T47D (cell line): ENCODE data around the gene C18orf54.

Source experiments
- DNase-seq, 2 experiments: peaks; one replicate each; pipeline versions ENCODE4 v3.0.0 to v3.0.0-alpha.2; 2011 to 2012; ENCODE audit warnings: low read depth in 1 of 2, low spot score in 1 of 2
- JUND ChIP-seq: IDR thresholded peaks from 2 replicates; pipeline ENCODE4 v1.6.1; 2012; ENCODE audit warnings: low read depth
- in situ Hi-C: cut with HindIII; loops from 2 replicates; pipeline ENCODE4 v1.10.0; 2016; ENCODE audit warnings: low sequenced_read_pairs, low pct_unique_long_range_greater_than_20kb

Gene C18orf54

GRCh38 chr18:54390838-54391237, 33.1 kb downstream of the C18orf54 start:
- no peak for DNase-seq
- in situ Hi-C loops = no loop called here
- no peak for TF ChIP-seq JUND

- in situ Hi-C loops = no loop called here
- peak; percentile 4 to 66 for DNase-seq
- TF ChIP-seq JUND = no peak
These were observed 34.9 kb downstream of the C18orf54 start for GRCh38 chr18:54392543-54393023.

- in situ Hi-C loops = no loop called here
- no peak for TF ChIP-seq JUND
- DNase-seq = no peak
These were observed 36.1 kb downstream of the C18orf54 start for GRCh38 chr18:54393648-54394294.

GRCh38 chr18:54396760-54397159, 39.1 kb downstream of the C18orf54 start:
- DNase-seq = no peak
- TF ChIP-seq JUND = no peak
- in situ Hi-C loops = no loop called here

GRCh38 chr18:54405290-54405689, 47.6 kb downstream of the C18orf54 start:
- in situ Hi-C loops = no loop called here
- TF ChIP-seq JUND = no peak
- no peak for DNase-seq

- no peak for DNase-seq
- no peak for TF ChIP-seq JUND
- in situ Hi-C loops = no loop called here
These were observed 54.1 kb downstream of the C18orf54 start for GRCh38 chr18:54411781-54412180.

- no peak for DNase-seq
- in situ Hi-C loops = no loop called here
- no peak for TF ChIP-seq JUND
These were observed 57.4 kb downstream of the C18orf54 start for GRCh38 chr18:54415086-54415485.

- in situ Hi-C loops = no loop called here
- DNase-seq = no peak
- TF ChIP-seq JUND = no peak
These were observed 58.7 kb downstream of the C18orf54 start for GRCh38 chr18:54416436-54416835.

GRCh38 chr18:54423831-54424230, 66.1 kb downstream of the C18orf54 start:
- no peak for DNase-seq
- in situ Hi-C loops = no loop called here

GRCh38 chr18:54426085-54426665, 68.5 kb downstream of the C18orf54 start:
- no peak for TF ChIP-seq JUND
- in situ Hi-C loops = no loop called here
- no peak for DNase-seq

More at GRCh38 chr18:54423831-54424230, 66.1 kb downstream of the C18orf54 start:
- TF ChIP-seq JUND = no peak
